GM18870 (cell line): Measurements from ENCODE around the gene SCUBE1.
"Not testable (repeated sequence)": the region's sequence is repeated elsewhere in the genome, so short reads cannot be mapped to it uniquely, and the experiment has no call there.

Experiments used
- ATAC-seq: cut with Tn5 transposase; IDR thresholded peaks from one replicate; pipeline ENCODE4 v1.9.1; 2021; ENCODE audit warnings: moderate library complexity; ENCODE audit not compliant: unreplicated experiment

Gene SCUBE1

GRCh38 chr22:43288807-43289420, 54.3 kb downstream of the SCUBE1 start:
- ATAC-seq: no peak

- ATAC-seq: no peak
Measured at GRCh38 chr22:43288378-43288777, 54.8 kb downstream of the SCUBE1 start.

- no peak for ATAC-seq
Measured at GRCh38 chr22:43287441-43287840, 55.7 kb downstream of the SCUBE1 start.

GRCh38 chr22:43281394-43281793, 61.8 kb downstream of the SCUBE1 start:
- no peak for ATAC-seq

DNA sequence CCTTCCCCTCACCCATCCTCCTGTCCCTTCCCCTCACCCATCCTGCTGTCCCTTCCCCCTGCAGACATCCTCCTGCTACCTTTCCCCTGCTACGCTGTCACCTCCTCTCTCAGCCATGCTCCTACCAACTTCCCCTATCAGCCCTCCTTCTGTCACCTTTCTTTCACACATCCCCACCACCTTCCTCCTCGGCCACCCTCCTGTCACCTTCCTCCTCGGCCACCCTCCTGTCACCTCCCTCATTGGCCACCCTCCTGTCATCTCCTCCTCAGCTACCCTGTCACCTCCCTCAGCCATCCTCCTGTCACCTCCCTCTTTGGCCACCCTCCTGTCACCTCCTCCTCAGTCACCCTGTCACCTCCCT, 62.7 kb downstream of the SCUBE1 start:
- ATAC-seq: not testable (repeated sequence)

DNA sequence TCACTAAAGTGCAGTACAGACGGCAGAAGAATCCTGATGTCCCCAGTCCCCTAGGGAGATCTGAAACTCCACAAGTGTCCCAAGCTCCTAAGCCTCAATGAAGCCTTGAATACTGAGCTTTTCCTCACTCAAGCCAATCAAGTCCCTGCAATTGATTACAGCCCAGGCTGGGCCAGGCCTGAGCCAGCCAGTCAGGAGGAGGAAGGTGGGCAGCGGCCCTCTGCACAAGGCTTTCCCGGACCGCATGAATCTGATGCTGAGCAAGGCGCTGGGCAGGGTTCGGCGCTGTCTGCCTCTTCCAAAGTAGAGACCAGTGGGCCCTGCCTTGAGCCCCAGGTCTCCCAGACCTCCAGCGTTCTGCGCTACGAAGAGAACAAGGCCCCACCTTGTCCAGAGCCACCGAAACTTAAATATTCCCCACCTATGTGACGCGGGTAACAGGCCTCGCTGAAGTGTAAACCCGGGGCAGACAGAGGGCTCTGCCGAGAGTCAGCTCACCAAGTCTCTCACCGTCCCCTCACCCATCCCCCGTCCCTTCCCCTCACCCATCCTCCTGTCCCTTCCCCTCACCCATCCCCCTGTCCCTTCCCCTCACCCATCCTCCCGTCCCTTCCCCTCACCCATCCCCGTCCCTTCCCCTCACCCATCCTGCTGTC, 63.2 kb downstream of the SCUBE1 start:
- no peak for ATAC-seq

- no peak for ATAC-seq
Measured at GRCh38 chr22:43277987-43278601, 65.1 kb downstream of the SCUBE1 start.

DNA sequence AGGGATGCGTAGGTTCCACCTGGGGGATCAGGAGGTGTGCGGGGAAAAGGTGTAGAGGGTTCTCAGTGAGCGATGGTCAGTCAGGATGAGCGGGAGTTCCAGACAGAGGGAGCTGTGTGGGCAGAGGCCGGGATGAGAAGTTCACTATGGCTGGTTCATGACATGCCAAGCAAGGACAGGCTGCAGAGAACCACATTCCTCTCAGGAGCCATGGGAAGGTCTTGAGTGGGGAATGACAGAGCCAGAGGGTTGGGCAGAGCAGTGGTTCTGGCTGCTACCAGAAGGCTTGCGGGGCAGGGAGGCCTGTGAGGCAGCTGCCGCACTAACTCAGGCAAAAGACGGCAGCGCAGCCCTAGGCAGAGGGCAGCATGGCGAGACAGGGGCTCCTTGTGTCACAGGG, 66.1 kb downstream of the SCUBE1 start:
- ATAC-seq: no peak

DNA sequence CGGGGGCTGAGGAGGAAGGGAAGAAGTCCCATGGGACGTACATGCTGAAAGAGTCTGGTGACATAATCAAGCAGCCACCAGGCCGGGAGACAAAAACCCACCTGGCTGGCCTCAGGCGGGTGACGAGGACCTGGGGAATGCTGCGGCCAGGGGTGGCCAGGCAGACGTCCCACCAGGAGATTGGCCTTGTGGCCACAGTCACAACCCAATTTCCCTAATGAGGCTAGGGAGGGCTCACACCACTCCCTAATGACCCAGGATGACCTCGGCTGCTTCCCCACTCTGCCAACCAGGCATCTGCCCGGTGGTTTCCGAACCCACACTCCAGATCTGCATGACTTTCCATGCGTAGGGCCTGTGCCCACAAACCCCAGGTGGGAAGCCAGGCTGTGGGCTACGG, 66.9 kb downstream of the SCUBE1 start:
- ATAC-seq: no peak

DNA sequence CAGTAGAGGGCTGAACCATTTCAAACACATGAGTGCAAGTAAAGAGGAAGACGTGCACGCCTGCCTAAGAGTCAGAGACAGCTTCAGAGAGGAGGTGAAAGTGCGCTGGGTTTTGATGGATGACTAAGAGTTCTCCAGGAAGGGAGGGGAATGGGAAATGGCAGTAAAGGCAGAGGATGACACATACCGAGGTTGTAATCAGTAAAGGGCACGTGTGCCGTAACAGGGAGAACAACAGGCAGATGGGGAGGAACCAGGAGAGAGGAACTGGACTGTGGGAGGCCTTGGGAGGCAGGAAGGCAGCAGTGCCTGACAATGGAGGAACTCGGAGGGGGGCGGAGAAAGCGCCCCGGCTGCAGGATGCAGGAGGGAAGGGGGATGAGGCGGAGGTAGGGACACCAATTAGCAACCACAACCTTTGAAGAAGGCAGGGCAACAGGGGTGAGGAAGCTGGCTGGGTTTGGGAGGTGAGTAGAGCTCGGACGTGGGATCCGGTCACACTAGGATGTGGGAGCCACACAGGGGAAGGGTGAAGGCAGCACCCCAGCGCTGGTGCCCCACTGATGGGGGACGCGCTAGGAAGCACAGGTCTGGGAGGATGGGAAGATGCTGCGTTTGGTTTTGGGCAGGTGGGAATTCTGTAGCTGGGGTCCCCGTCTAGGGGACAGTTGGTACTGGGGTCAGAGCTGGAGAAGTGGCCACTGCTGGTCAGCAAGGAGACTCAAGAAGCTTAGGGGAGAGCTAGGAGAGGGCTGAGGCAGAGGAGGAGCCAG, 67.4 kb downstream of the SCUBE1 start:
- ATAC-seq: no peak

DNA sequence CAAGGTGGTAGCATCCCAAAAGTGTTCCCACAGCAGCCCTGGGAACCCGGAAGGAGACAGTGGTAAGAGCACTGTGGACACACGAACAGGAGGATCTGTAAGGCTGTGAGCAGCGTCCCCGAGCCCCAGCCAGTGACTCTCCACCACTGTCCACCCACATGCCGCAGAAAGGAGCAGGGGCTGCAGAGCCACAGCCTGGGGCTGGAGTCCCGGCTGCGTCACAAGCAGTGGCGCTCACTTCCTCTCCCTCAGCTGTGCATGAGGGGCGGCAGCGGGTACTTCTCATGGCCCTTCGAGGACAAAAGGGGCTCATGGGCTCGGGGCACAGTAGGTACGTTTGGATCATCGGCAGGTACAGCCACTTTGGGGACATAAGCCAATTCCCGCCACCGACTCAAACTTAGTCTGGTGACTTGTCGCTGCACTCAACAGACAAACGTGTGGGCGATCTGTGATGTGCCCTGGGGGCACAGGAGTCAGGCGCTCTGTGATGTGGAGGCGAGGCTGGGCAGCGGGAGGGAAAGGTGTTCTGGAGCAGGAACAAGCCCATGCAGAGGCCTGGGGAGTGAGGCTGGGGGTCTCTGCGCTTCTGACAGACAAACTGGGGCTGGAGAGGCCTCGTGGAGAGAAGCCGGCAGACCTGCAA, 68.5 kb downstream of the SCUBE1 start:
- no peak for ATAC-seq

DNA sequence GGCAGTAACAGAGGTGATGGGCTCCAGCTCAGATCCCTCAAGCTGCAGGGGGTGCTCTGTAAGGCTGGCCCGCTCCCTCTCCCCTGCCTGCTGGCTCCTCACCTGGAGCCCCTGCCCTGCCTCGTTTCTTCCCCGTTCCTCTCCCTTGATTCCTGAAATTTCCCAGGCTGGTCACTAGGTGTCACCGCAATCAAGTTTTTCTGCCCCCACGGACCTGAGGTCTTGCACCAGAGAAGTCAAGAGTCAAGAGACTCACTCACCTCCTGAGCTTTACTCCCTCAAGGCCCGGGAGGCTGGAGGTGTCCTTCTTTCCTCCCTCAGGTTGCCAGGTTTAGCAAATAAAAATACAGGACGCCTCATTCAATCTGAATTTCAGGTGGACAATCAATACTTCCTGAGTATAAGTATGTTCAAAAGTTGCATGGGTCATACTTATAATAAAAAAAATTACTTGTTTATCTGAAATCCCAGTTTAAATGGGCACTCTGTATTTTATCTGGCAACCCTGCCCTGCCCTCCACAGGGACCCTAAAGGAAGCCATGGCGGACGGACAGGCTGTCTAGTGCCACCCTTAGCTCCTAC, 69.2 kb downstream of the SCUBE1 start:
- ATAC-seq: no peak

GRCh38 chr22:43272869-43273318, 70.3 kb downstream of the SCUBE1 start:
- ATAC-seq: no peak

DNA sequence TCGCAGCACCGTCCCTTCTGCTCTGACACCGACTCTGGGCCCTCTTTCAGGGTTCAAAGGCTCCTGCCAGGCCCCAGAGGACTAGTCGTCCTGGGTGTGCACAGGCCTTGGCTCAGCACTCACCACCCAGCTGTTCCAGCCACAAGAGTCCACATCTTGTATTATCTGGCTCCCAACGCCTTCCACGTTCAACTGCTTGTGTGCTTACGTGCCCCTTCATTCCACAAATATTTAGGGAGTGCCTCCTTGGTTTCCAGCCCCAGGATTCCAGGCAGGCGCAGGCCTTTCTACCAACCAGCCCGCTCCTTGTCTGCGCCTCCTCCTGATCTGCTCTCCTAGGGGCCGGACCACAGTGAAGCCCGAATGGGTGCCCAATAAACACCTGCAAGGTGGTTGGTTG, 70.9 kb downstream of the SCUBE1 start:
- no peak for ATAC-seq

DNA sequence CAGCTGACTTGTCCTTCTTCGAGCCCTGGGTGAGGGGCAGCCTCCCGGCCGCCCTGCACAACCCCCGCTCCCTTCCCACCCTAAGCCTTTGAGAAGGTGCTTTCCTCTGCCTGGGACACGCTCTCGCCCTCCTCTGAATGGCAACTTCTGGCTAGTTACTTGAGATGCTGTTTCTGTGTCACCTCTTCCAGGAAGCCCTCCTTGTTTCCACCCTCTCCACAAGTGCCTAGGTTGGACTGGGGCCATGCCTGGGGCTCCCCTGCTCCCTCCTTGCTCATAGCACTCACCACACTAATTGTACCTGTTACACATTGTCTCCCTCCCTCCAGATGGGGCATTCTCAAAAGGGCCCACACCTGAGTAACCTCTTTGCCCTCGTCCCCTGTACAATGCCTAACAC, 72.2 kb downstream of the SCUBE1 start:
- no peak for ATAC-seq

GRCh38 chr22:43270314-43270908, 72.8 kb downstream of the SCUBE1 start:
- no peak for ATAC-seq

DNA sequence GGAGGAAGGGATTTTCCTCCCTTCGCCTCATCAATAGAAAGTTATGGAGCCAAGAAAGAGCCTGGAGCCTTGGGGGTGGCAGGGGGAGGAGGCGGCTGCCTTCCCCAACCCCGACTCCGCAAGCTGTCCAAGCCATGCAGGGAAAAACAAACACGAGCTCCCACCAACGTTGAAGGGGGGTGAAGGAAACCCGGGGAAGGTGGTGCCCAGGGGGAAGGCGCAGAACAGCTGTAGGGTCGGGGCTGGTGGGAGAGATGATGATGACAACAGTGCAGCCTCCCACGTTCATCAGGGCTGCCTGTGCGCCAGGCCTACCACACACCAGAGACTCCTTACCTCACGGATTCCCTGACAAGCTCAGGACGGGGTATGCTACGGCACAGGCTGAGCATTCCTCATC, 73.5 kb downstream of the SCUBE1 start:
- ATAC-seq: no peak

GRCh38 chr22:43269246-43269645, 73.9 kb downstream of the SCUBE1 start:
- ATAC-seq: no peak

- no peak for ATAC-seq
Measured at GRCh38 chr22:43267981-43268660, 75.1 kb downstream of the SCUBE1 start.
